Glutamatergic neuron (in vitro differentiated cells): Measurements from ENCODE around the gene SLC34A3. TPM values are rescaled to one million over a fixed set of nuclear protein-coding genes. Genes with fewer than 3 reads are reported as not detected.

Source experiments
- DNase-seq: peaks from one replicate; pipeline ENCODE4 v3.0.0; 2022
- H3K27ac Mint-ChIP-seq: one replicate; pipeline ENCODE4 v1.8.0; 2020; ENCODE audit warnings: mild to moderate bottlenecking, mixed read lengths, inconsistent platforms; ENCODE audit not compliant: unreplicated experiment
- H3K27me3 Mint-ChIP-seq: one replicate; pipeline ENCODE4 v1.8.0; 2020; ENCODE audit warnings: mild to moderate bottlenecking, moderate library complexity, mixed read lengths, inconsistent platforms; ENCODE audit not compliant: unreplicated experiment
- H3K36me3 Mint-ChIP-seq: one replicate; pipeline ENCODE4 v1.8.0; 2020; ENCODE audit warnings: mild to moderate bottlenecking, mixed read lengths, inconsistent platforms; ENCODE audit not compliant: unreplicated experiment
- H3K4me1 Mint-ChIP-seq: one replicate; pipeline ENCODE4 v1.8.0; 2020; ENCODE audit warnings: mild to moderate bottlenecking, low read depth, mixed read lengths, inconsistent platforms; ENCODE audit not compliant: unreplicated experiment
- H3K4me3 Mint-ChIP-seq: one replicate; pipeline ENCODE4 v1.8.0; 2020; ENCODE audit warnings: mild to moderate bottlenecking, mixed read lengths, inconsistent platforms; ENCODE audit not compliant: unreplicated experiment
- H3K9me3 Mint-ChIP-seq: one replicate; pipeline ENCODE4 v1.8.0; 2020; ENCODE audit warnings: mild to moderate bottlenecking, moderate library complexity, mixed read lengths, inconsistent platforms; ENCODE audit not compliant: unreplicated experiment
- total RNA-seq: library from RNA; stranded (reverse); fragmentation: NEBNext Ultra II Directional; extraction: Animal tissue kit (Norgen Biotek cat#: 25700); gene quantifications from one replicate; pipeline ENCODE4 v1.2.1, GENCODE V29; 2021; ENCODE audit not compliant: unreplicated experiment
- TF ChIP-seq, protein P1 (sequence below): fragments of 200-600 bp; sonication (generic); IDR thresholded peaks from one replicate; pipeline ENCODE4 v1.5.0; 2021; ENCODE audit not compliant: partially characterized antibody, unreplicated experiment

SLC34A3 gene
- total RNA-seq, 1 donor from 2014 or later = not detected

DNA sequence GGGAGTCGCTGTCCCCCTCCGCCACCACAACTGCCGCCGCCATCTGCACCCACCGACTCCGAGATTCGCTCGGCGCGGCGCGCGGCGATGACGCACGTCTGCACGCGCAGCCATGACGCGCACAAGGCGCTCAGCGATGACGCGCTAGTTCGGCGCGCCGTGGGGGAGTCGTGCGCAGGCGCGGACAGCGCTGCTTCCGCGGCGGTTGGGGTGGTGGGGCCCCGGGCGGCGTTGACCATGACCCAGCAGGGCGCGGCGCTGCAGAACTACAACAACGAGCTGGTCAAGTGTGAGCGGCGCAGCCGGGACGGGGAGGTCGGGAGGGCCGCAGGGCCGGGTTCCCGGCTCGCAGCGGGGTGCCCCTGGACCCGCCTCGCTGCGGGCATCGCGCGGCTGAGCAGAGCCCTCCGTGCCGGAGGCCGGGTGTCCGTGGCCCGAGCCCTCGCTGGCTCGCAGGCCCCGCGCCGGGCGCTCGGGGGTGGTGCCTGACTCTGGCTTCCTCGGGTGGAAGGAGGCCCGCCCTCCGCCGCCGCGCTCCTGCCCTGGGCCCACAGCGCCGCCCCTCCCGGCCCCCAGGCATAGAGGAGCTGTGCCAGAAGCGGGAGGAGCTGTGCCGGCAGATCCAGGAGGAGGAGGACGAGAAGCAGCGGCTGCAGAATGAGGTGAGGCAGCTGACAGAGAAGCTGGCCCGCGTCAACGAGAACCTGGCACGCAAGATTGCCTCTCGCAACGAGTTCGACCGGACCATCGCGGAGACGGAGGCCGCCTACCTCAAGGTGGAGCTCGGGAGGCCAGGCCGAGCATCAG lies 42.0 kb upstream of the SLC34A3 start, which contains the start of the genes ANAPC2 and SSNA1:
ANAPC2 (minus strand) TSS at position 71 of the 807 bp plus-strand sequence; CDS start at position 43, 28 bp downstream.
SSNA1 (plus strand) TSS at position 187 of the 807 bp plus-strand sequence; CDS start at position 238, 51 bp downstream.
- TF ChIP-seq, protein P1, sequence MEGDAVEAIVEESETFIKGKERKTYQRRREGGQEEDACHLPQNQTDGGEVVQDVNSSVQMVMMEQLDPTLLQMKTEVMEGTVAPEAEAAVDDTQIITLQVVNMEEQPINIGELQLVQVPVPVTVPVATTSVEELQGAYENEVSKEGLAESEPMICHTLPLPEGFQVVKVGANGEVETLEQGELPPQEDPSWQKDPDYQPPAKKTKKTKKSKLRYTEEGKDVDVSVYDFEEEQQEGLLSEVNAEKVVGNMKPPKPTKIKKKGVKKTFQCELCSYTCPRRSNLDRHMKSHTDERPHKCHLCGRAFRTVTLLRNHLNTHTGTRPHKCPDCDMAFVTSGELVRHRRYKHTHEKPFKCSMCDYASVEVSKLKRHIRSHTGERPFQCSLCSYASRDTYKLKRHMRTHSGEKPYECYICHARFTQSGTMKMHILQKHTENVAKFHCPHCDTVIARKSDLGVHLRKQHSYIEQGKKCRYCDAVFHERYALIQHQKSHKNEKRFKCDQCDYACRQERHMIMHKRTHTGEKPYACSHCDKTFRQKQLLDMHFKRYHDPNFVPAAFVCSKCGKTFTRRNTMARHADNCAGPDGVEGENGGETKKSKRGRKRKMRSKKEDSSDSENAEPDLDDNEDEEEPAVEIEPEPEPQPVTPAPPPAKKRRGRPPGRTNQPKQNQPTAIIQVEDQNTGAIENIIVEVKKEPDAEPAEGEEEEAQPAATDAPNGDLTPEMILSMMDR = no peak
- Mint-ChIP-seq H3K36me3 (no peaks in the 10 kb centered on the region), H3K27me3 (peaks cover 2% of the 10 kb centered on the region), H3K9me3 (peaks cover 10% of the 10 kb centered on the region), H3K4me3 (peak within 1 kb of the TSS; percentile 96), H3K4me1 (peaks cover 4% of the 10 kb centered on the region), H3K27ac (peak within 1 kb of the TSS; percentile 85)
- DNase-seq = peak; percentile 96

DNA sequence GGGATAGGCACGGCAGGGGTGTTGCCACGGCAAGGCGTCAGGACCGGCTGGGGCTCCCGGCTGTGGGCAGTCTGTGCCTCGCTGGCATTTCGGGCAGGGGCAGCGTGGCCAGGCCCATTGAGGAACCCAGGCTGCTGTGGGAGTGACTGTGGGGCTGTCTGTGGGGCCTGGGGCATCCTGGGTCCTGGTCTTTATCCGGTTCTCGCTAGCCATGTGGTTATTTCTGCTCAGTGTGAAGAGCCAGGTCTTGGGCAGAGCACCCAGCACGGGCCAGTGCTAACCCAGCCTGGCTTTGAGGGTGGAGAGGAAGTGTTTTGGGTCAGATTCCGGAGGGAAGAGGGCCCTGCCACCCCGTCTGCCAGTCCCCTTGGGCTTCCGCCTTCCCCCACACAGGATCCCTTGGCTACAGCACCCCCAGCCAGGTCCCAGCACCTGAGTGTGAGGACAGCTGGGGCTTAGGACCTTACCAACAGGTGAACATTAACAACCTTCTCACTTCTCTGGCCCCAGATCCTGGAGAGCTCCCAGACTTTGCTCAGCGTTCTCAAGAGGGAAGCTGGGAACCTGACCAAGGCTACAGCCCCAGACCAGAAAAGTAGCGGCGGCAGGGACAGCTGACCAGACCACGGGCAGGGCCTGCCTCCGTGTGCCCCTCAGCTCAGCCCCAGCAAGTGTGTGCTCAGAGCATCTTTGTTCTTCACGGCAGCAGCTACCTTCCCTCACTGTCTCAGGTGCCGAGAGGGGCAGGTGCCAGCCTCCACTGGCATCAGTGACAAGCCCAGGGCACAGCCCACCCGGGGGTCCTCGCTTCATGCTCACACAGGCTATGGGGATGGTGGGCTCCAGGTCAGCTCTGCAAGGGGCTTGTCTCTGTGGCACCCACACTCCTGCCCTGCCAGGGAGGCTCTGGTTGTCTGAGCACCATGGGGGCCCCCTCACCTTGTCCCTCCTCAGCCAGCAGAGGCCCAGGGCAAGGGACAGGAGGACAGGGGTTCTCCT lies 41.1 kb upstream of the SLC34A3 start:
- H3K9me3 Mint-ChIP-seq = peaks cover 10% of the 10 kb centered on the region
- no peak for DNase-seq
- TF ChIP-seq, protein P1 = no peak
- peaks cover 4% of the 10 kb centered on the region for H3K4me1 Mint-ChIP-seq
- no peaks in the 10 kb centered on the region for H3K36me3 Mint-ChIP-seq
- peak overlapping the region; percentile 85 for H3K27ac Mint-ChIP-seq
- H3K27me3 Mint-ChIP-seq = peaks cover 2% of the 10 kb centered on the region
- peak overlapping the region; percentile 96 for H3K4me3 Mint-ChIP-seq

DNA sequence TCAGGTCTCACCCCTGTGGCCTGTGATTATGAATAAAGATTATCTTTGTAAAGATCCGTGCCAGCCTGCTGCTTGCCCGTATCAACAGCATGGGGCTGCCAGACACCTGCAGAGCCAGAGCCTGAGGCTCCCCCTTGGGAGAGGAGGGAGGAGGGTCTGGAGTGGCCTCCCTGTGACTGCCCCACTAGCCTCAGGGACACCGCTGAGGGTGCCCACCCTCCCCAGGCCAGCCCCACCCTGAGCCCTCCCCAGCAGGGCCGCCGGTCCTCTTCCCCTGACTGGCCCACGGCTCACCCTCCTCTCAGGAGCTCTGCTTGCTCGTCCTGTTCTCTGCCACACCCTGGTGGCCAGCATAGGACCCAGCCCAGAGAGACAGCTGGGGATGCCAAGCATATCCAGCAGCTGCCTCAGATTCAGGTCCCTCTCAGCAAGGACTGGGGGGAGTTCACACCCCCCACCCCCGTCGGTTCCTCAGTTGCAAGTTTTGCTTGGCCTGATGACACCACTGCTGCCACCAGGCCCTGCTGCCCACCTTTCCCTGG lies 40.3 kb upstream of the SLC34A3 start:
- H3K4me1 Mint-ChIP-seq = peaks cover 4% of the 10 kb centered on the region
- no peak overlapping the region for H3K27ac Mint-ChIP-seq

DNA sequence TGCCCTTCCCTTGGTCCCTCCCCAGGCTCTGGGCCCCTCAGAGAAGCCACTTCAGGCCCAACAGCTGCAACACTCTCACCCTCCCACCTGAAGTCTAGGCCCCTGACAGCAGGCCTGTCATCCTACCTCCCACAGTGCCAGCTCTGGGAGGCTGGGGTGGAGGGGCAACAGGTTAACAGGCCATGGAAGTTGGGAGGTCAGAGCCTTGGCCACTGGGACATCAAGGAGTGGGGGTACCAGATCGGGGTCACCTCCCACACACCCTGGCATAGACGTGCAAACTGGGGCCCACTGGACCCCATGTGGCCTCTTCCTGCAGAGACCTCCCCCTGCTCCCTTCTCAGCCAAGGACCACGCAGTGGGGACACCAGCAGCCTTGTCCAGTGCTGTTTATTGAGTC lies 39.5 kb upstream of the SLC34A3 start:
- Mint-ChIP-seq H3K4me3 (no peak overlapping the region), H3K27me3 (peaks cover 2% of the 10 kb centered on the region), H3K9me3 (peaks cover 10% of the 10 kb centered on the region), H3K36me3 (no peaks in the 10 kb centered on the region), H3K4me1 (peaks cover 4% of the 10 kb centered on the region), H3K27ac (no peak overlapping the region)
- TF ChIP-seq, protein P1 = no peak
- DNase-seq = no peak

More for the DNA sequence above, 40.3 kb upstream of the SLC34A3 start:
- H3K4me3 Mint-ChIP-seq = peak overlapping the region; percentile 59
- H3K27me3 Mint-ChIP-seq = peaks cover 2% of the 10 kb centered on the region
- no peaks in the 10 kb centered on the region for H3K36me3 Mint-ChIP-seq
- no peak for DNase-seq
- H3K9me3 Mint-ChIP-seq = peaks cover 10% of the 10 kb centered on the region
- TF ChIP-seq, protein P1 = no peak
